Measurements from ENCODE around the gene B4GALT4. TPM values are rescaled to one million over a fixed set of nuclear protein-coding genes. Genes with fewer than 3 reads are reported as not detected.

B4GALT4 gene
- total and polyA plus RNA-seq, 2 donors (not counting 3 experiments of a cell fraction or from before 2014, with no cell fraction given), result 3.7 to 7.1 TPM

GRCh38 chr3:119237299-119237698, 3.4 kb downstream of the B4GALT4 start:
- peaks cover 13% of the 10 kb centered on the region for H3K4me1 ChIP-seq (ENCODE audit: control insufficient read depth, extremely low read depth, insufficient read depth, low read length)
- ChIA-PET CTCF (no interaction called here), POLR2A (no interaction called here)
- H3K27me3 ChIP-seq (ENCODE audit: control insufficient read depth in 2 of 2, insufficient read depth in 2 of 2, low read length in 2 of 2), result no peaks in the 10 kb centered on the region
- no peaks in the 10 kb centered on the region for H4K20me1 ChIP-seq (replicated peaks; ENCODE audit: control insufficient read depth, extremely low read depth, insufficient read depth, low read length)
- dilution Hi-C loops (cut with MboI; ENCODE audit: extremely low pct_ligation_motif_present, low sequenced_read_pairs), result no loop called here
- BruUV-seq (replicated peaks), result no TSS peak
- H3K4me3 ChIP-seq (replicated peaks in 1 of 3; ENCODE audit: insufficient read depth in 1 of 3, low read depth in 1 of 3, low read length in 3 of 3), result no peak overlapping the region
- DNase-seq (ENCODE audit: low read depth, low spot score) (no peak), FAIRE-seq (no peak)
- intact Hi-C loops (cut with micrococcal nuclease), result no loop called here
- H3K79me2 ChIP-seq (ENCODE audit: control insufficient read depth, insufficient read depth, low read length), result no peaks in the 10 kb centered on the region
- H3K9me1 ChIP-seq (replicated peaks; ENCODE audit: control insufficient read depth, extremely low read depth, insufficient read depth, low read length), result no peaks in the 10 kb centered on the region
- no peak overlapping the region for H2AFZ ChIP-seq (ENCODE audit: low read depth, low read length)
- peaks cover 2 to 3% of the 10 kb centered on the region in 2 experiments for H3K36me3 ChIP-seq (ENCODE audit: control insufficient read depth in 2 of 2, extremely low read depth in 1 of 2, insufficient read depth in 2 of 2, low read length in 2 of 2)
- TF ChIP-seq POLR2AphosphoS5 (IDR thresholded peaks at IDR 0.05; ENCODE audit: insufficient read depth, low read depth, low read length) (no peak), CTCF (IDR thresholded peaks at IDR 0.05; ENCODE audit: extremely low read depth in 1 of 2, insufficient read depth in 1 of 2, low read depth in 1 of 2, low read length in 2 of 2) (no peak), MAX (IDR thresholded peaks at IDR 0.05; ENCODE audit: insufficient read depth, insufficient read length) (no peak), POLR2A (IDR thresholded peaks at IDR 0.05; ENCODE audit: low read depth, low read length) (no peak), EZH2 (IDR thresholded peaks at IDR 0.05; ENCODE audit: borderline replicate concordance, low read depth, low read length, severe bottlenecking) (no peak), GATA2 (IDR thresholded peaks at IDR 0.05; ENCODE audit: insufficient read depth, insufficient read length, low read depth, low read length) (no peak), JUN (IDR thresholded peaks at IDR 0.05; ENCODE audit: borderline replicate concordance, insufficient read depth, insufficient read length, low read depth) (no peak), FOS (IDR thresholded peaks at IDR 0.05; ENCODE audit: borderline replicate concordance, insufficient read depth, low read length) (no peak), MYC (IDR thresholded peaks at IDR 0.05; ENCODE audit: low read depth, low read length) (no peak)
- H3K9me3 ChIP-seq (replicated peaks; ENCODE audit: control insufficient read depth, insufficient read depth, low read length), result no peaks in the 10 kb centered on the region
- no peak overlapping the region for H3K9ac ChIP-seq (replicated peaks; ENCODE audit: extremely low read depth, insufficient read depth, low read length)
- H3K4me2 ChIP-seq (ENCODE audit: insufficient read depth, low read length), result no peak overlapping the region
- no peak overlapping the region for H3K27ac ChIP-seq (ENCODE audit: insufficient read depth, low read depth, low read length)
